Limb (tissue), 2 donors: ENCODE data around the gene CDH5.

Experiments used
- DNase-seq, 2 donors: peaks; one replicate each; pipeline ENCODE4 v3.0.0-alpha.2; 2016; ENCODE audit errors: extremely low spot score in 2 of 2

Gene CDH5

GRCh38 chr16:66416939-66417700 lies 50.6 kb downstream of the CDH5 start:
- DNase-seq: no peak

DNA sequence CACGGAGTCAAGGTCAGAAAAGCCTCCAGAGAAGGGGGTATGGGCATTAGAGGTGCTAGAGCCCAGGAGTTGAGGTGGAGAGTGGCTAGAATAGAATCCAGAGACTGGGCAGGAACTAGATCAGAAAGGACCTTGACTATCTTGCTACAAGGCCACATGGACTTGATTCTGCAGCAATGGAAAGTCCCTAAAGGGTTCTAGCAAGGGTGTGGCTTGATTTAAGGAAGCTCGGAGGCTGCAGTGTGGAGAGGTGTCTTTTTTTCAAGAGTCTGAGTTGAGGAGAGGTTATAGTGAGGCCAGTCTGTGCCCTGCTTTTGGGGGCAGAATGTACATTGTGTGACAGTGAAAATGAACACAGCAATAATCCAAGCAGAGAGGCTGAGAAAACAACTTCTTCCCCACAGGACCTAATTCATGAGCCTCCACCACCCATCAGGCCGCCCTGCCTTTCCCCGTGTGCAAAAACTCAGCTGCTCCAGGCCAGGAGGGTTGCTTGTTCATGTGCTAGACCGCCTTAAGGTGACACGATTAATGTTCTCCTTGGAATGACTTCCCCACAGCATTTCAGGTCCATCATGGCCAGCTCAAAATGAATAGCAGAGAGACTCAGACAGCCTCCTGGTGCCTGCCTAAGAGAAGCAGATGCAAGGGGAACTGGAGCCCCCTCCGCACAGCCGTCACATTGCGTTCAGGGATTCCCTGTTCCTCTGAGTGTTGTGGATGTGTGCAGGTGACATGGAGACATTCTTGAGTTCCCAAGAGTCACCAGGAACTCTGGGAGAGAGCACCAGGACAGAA lies 51.9 kb downstream of the CDH5 start:
- no peak for DNase-seq

- DNase-seq: no peak
Measured at GRCh38 chr16:66419527-66419926, 53.0 kb downstream of the CDH5 start.

DNA sequence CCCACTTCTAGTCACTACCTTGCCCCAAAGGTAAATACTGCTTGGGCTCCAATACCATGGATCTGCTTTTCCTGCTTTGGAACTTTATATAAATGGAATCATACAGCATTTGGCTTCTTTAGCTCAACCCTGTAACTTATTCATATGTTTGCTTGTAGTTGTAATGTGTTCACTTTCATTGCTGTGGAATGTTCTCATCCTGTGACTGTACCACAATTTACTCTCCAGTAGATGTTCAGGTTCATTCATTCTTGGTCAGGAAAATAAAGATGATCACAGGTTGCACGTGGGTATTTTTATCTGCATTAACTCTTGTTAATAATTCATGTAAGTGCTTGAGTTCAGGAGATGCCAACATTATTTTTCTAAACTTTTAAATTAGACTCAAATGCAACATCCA lies 53.9 kb downstream of the CDH5 start:
- DNase-seq: no peak

DNA sequence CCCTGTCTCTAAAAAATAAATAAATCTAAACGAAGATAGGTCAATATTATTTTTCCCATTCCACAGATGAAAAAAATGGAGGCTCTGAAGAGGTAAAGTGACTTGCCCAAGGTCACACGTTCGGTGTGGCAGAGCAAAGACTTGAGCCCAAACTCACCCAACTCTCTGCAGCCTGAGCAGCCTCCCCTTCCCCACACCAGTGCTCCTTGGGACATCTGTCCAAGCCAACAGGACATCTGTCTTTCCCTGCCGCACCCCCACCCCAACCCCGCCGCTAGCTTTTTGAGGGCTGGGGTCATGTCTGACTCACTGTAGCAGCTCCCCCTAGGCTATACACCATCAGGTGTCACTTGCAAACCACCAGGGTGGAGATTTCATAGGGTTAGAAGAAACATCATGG lies 55.4 kb downstream of the CDH5 start:
- DNase-seq: no peak

GRCh38 chr16:66422366-66422765 lies 55.9 kb downstream of the CDH5 start:
- no peak for DNase-seq

GRCh38 chr16:66423177-66423576 lies 56.7 kb downstream of the CDH5 start:
- DNase-seq: no peak

DNA sequence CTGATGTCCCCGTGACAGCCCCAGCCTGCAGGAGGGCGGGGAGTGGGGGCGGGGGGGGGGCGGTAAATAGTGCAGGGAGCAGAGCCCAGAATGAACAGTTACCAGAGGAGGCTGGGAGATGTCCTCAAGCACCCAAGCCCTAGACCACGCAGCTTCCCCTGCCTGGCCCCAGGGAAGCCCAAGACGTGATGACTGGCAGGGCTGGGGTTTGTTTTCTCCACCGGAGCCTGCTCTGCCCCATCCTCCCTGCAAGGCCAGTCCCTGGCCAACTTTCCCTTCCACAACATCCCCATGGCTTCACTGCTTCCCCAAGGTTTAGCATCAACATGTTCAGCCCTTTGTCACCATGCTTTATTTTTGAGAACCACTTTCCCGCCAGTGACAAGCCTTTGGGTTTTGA lies 59.2 kb downstream of the CDH5 start:
- DNase-seq: no peak

GRCh38 chr16:66426112-66427035 lies 59.9 kb downstream of the CDH5 start:
- peak in 1 of 2 donors; percentile 49 for DNase-seq

- DNase-seq: peak in 1 of 2 donors; percentile 68
Measured at GRCh38 chr16:66427036-66427860, 60.8 kb downstream of the CDH5 start, which contains the start of gene BEAN1. BEAN1 (plus strand) TSS chr16:66427295; CDS start chr16:66437677, 10,382 bp downstream.

GRCh38 chr16:66427871-66428681 lies 61.6 kb downstream of the CDH5 start:
- DNase-seq: peak in 1 of 2 donors; percentile 51

DNA sequence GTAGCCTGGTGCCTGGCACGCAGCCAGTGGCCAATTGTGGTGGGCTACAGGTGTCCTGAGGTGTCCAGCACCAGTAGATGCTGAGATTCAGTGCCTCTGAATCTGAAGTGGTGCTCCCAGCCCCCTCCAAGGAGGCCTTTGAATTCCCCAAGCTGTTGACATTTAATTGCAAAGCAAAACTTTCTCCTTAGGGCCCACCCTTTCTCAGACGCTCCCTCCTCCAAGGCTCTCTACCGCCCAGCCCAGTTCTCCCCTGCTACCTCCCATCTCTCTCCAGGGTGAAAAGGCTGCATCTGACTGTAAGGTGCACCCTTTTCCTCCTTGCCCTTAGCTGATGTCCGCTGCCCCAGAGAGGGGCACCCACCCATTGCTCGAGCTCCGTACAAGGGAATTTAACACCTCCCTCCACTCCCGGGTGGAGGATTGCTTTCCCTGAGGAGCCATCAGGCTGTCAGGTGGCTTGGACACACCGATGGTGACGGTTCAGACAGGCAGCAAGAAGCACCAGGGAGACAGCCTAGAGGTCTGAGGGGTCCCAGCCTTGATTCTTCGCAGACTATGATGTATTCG lies 62.3 kb downstream of the CDH5 start:
- no peak for DNase-seq

DNA sequence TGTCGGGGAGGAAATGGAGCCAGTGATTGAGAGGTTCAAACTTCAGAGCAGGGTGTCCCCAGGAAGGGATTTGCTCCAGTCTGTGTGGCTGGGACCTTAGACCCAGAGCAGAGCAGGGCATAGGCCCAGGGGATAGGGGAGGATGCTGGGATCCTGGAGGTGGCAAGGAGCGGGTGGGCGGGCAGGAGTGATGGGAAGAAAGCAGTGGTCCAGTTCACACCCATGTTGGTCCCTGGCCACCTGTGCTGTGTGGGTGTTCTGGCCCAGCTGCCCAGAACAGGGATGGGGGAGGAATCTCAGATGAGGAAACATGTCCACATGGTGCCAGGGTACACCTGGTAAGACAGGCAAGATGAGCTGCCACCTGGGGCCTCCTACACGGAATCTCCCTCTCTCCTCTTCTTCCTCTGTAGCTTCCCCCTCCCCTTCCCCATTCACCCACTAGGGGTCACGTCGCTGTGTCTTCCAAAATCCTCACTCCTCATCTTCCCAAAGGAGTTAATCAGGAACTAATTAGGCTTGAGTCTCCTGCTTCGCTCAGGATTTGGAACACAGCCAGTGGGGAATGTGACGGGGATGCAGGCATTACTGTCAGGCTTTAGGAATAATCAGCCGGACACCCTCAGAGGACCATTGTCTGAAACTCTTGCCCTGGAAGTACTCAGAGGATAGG lies 62.9 kb downstream of the CDH5 start:
- no peak for DNase-seq

GRCh38 chr16:66430214-66430613 lies 63.7 kb downstream of the CDH5 start:
- no peak for DNase-seq

- no peak for DNase-seq
Measured at GRCh38 chr16:66431760-66432159, 65.3 kb downstream of the CDH5 start.

GRCh38 chr16:66432429-66432828 lies 65.9 kb downstream of the CDH5 start:
- DNase-seq: no peak

- DNase-seq: no peak
Measured at GRCh38 chr16:66434619-66435430, 68.3 kb downstream of the CDH5 start.

GRCh38 chr16:66435896-66436295 lies 69.4 kb downstream of the CDH5 start:
- DNase-seq: no peak
